GM19023 (cell line): Measurements from ENCODE around the gene FTO.

Experiments
- ATAC-seq: cut with Tn5 transposase; IDR thresholded peaks from one replicate; pipeline ENCODE4 v1.9.1; 2021; ENCODE audit warnings: mild to moderate bottlenecking, moderate library complexity; ENCODE audit not compliant: unreplicated experiment

Gene FTO

DNA sequence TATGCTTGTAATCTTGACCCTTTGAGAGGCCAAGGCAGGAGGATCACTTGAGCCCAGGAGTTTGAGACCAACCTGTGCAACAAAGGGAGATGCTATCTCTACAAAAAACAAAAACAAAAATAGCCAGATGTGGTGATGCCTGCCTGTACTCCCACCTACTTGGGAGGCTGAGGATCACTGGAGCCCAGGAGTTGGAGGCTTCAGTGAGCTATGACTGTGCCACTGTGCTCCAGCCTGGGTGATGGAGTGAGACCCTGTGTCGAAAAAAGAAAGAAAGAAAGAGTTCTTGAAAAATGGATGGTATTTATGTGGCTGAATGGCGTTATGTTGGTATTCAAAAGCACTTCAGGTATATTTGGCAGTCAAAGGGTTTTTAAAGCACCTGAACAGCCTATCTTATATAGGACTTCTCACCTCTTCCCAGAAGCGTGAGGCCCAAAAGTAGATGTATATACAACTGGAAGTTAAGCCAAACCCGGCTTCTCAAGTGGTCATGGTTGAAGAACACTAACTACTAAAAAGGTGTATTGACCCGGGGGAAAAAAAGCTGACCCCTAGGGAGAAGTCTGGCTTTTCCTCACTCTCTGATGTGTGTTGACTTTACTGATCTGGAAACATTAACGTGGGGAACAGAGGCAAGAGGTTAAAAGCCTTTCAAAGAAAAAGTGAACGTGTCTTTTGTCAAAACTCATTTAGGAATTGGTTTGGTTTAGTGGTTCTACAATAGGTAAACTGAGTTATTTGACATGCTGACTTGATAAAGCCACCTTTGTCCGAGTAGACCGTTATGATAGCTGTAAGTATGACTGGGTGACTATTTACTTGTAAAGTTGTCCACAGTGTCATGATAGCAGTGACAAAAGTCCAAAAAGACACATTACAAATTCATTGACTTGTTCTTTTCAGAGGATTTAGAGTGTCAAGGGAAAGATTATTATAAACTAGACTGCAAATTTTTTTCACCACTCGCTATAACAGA lies 399.2 kb downstream of the FTO start:
- ATAC-seq: no peak

DNA sequence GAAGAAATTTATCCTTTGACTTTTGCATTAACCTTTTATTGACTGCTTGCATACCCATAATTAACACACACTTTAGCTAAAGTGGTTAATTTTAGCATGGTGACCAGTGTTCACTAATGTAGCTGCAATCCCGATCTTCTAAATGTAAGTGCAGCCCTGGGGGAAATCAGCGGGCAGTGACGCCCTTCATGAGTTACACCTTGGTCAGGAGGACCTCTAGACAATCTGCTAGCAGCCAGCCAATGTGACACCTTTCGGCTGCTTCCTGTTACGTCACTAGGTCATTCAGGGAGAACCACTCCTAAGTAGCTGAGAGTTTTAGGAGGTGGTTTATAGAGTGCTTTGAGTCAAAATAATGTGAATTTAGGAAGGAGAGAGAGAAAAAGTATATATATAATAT lies 402.1 kb downstream of the FTO start:
- no peak for ATAC-seq

DNA sequence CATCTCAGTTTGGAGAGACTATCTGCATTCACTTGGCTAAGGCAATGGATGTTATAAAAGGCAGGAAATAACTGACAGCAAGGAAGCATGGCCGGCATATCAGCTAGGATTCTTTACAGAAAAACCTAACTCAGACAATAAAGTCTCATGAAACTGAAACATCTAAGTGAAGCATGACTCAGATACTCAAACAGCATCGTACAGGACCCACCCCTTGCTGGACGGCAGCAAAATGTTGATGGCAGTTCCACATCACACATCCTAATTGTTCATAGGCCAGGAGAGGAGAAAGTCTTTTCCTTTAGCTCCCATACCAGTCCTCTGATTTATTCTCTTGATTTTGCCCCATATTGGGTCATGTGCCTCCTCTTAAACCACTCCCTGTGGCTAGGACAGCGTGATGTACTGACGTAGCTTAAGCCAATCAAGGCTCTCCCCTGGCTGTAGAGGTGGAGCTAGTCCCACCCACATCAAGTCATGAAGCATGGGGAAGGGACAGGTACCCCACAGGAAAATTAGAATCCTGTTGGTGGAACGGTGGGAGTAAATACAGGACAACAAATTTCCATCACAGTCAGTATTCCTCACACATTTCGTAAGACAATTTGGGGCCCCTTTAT lies 403.7 kb downstream of the FTO start:
- no peak for ATAC-seq

DNA sequence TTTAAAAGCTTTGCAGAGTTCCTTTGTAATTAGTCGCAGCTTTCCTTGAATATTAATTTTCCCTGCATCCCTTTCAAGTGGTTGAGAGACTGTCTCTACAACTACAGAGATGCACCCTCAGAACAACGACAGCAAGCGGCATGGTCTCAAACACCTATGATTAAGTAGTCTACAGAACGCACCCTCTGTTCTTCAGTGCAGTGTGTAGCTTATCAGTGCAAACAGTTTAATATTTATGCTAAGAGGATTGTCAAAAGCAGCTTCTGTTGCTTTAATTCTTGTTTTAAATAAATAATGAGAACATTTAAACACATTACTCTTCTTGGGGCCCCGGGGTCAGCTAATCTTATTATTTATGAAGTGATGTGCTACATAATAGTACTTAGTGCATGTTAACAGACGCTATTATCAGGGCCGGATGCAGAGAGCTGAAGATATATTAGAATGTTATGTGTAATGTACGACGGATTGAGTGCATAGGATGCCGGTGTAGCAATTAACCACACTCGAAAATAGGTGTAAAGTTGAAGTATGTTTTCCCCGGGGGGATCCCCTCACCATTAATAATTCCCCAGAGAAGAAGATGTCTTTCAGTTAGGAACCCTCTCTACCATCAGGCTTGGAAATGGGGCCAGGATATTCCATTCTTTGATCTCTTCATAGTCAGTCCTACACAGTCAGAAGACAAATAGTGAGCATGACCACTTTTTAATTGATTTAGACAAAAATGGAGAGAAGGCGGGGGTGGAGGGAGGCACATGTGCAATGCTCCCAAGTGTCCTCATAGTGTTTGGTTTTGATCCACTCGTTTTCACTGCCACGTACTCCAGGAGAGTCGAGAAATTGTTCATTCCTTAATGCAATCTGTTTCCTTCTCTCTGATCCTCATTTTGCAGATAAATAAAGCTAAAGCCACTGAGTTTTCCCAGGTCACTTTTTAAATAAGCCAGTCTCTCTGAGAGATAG lies 406.3 kb downstream of the FTO start:
- no peak for ATAC-seq

DNA sequence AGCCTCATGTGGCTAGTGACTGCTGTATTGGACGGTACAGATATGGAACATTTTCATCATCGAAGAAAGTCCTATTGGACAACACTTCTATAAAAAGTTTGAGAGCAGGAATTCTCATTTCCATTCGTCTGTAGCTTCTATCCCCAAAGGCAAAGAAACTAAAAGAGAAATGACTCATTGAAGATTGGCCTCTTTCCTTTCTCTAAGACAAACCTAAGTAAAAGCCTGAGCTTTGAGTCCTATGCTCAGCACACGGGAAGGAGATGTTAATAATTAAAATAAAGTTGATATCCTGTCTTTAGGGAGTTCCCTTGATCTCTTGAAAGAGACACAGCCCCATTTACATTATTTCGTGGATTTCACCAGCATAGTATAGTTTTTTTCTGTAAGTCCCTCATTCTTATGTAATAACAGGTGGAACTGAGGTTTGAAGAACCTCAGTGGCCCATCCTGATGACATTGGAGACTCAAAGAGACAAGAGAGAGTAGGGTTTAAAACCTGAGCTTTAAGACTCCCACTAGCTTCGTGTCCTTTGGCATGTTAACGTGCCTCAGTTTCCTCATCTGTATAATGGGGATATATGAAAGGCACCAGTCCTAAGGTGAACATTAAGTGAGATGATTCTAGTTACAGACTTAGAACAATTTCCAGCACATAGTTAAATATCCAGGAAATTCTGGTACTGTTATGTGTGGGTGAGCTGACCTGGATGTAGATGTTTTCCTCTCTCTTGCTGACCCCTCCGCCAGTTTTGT lies 408.7 kb downstream of the FTO start:
- no peak for ATAC-seq

DNA sequence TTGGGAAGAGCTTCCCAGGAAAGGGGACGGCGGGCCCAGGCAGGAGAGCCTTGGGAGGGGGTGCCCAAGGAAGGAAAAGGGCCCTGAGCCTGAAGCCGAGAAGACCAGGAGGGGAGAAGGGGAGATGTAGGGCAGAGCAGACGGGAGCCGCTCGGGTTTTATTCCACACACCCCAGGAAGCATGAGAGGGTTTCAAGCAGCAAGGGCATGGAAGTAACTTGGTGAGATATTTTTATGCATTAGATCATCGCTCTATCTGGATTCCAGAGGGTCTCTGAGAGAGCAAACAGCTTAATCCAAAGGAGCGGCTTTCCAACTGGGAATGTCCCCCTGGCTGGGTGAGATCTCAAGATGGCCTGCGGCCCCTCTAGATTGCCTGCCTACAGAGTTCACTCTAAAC lies 411.6 kb downstream of the FTO start:
- ATAC-seq: no peak

DNA sequence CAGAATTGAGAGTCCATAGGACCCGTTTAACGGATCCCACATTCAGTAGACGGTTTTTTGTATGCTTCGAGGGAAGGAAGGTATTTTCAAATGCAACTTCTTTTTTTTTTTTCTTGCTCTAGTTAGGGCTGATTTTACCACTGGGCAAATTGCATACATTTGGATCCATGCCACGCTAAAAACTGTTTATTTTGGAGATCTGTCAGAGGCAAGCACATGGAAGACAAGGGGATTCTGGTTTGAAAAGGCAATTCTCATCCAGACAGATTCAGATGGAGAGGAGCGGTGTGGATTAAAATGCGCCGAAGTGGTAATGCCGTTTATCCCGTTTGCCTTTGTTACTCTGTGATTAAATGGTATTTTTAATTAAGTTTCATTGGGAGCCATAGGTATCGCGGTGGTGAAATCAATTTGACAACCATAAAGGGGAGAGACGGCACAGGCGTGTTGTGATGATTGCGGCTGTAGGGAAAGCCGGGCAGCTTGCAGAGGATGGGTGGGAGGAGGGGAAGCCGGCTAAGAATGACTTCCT lies 412.2 kb downstream of the FTO start:
- ATAC-seq: no peak

DNA sequence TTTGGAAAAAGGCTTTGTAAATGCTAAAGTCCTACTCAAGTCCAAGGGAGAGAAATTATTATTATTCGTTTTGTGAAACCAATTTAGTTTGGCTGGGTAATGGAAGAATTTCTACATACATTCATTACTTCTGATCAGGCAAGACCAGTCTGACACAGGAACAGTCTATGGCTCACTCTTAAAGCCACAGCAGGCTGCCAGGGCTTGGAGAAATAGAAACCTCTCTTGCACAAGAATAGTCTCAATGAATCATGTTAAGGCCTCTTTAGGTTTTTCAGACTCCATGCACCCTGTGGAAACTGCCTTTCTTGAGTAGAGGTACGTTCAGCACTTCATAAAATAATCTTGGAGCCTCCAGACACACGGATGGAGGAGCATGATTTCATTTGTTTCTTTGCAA lies 414.9 kb downstream of the FTO start:
- ATAC-seq: no peak

DNA sequence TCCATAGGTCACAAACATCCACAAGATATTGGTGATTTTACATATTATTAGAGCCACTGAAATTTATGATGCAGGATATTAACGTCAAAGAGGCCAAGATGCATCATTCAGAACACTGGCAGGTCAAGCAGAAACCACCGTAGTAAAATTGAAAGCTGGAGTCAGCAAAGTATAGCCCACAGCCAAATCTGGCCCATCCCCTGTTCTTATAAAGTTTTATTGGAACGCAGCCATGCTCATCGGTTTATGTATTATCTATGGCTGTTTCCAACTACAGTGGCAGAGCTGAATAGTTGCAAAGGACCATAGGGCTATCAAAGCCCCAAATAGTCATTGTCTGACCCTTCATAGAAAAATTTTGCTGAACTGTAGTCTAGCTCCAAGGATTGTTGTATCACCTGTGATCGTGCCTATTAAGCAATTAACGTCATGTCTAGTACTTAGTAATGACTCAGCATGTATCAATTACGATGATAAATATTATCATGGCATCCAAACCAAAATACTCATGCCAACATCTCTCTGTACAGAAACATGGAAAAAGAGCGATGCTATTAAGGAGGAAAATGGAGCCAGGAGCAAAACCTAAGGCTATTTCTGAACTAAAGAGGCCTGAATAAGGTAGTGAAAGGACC lies 417.0 kb downstream of the FTO start:
- no peak for ATAC-seq

DNA sequence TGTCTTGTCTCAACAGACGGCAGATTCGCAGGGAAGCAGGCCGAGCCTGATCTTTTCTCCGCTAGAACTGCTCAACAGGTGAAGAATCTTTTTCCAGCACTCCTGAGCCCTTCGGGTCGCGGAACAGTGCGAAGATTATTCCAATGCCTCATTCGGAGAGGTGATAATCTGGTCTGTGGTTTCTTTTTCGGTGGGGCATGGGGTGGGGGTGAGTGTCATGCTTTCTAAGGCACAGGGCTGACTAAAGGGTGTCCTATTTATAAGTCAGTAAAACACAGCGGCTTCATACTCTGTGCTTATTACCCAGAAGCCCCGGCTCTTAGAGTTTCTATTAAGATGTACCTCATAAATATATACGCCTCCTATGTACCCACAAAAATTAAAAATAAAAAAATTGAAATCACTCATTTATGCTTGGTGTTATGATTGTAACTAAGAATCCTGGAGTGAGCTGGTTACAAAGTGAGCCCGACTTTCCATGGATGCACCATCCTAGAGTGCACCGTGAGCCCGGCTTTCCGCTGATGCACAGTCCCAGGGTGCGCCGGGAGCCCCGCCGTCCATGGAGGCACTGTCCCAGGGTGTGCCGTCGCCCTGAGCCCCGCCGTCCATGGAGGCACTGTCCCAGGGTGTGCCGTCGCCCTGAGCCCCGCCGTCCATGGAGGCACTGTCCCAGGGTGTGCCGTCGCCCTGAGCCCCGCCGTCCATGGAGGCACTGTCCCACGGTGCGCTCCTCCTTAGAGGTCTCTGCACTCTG lies 417.8 kb downstream of the FTO start:
- no peak for ATAC-seq

DNA sequence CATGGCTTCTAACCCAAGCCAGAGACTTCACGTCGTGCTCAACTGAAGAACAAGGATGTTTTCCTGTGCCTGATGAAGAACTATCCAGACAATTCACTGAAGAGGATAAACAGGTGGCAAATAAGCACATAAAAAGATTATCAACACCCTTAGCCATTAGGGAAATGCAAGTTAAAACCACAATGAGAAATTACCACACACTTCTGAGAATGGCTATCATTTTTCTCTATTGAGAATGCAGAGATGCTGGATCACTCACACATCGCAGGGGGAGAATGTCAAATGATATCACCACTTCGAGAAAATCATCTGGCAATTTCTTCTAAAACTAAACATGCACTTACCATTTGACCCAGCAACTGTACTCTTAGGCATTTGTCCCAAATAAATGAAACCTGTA lies 419.8 kb downstream of the FTO start:
- no peak for ATAC-seq

DNA sequence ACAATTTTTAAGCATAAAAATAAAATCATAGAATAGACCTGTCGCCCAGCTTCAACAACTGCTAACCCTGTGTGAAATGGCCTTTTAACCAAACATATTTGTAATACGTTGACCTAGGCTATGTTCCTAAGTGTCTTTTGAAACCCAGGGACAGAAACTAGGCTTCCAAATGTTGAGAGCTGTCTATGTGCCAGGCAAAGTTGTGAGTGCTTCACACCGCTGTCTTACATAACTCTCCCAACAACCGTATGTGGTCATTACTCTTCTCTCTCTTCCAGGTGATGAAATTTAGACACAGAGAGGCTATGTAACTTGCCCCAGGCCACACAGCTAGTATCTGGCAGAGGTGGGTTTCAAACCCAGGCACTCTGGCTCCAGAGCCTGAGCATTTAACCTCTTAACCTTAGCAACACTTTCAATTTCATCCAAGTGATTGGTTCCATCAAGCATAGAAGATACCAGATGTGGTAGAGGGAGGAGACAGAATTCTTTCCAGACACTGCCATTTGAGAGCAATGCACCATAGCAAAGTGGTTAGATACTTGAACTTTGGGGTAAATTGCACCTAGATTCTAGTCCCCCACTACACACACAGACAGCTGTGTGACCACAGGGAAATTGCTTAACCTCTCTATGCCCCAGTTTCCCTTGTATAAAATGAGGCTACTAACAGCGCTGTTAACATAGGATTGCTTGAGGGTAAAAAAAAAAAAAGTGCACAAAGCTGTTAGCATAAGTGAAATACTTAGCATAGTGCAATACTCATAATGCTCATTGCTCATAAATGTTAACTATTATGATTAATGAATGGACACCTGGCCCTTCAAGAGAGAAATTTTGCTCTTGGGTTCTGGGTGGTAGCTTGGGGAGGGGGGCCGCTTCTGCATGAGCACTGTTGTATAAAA lies 422.0 kb downstream of the FTO start:
- no peak for ATAC-seq

DNA sequence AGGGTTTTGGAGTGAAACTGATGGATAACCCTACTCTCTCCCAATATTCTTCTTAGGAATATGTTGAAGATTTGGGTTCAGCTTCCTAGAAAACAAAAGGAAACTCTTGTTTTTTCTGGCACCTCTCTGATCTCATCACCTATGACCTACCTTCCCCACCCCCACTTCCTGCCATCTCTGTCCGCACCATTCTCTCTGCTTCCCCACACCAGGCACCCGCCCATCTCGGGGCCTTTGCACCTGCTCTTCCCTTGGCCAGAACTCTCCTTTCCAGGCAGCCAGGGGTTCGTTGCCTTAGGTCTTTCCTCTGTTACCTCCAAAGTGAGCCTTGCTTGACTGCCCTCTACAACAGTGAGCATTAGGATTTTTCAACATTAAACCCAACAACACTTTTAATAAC lies 423.0 kb downstream of the FTO start:
- no peak for ATAC-seq

DNA sequence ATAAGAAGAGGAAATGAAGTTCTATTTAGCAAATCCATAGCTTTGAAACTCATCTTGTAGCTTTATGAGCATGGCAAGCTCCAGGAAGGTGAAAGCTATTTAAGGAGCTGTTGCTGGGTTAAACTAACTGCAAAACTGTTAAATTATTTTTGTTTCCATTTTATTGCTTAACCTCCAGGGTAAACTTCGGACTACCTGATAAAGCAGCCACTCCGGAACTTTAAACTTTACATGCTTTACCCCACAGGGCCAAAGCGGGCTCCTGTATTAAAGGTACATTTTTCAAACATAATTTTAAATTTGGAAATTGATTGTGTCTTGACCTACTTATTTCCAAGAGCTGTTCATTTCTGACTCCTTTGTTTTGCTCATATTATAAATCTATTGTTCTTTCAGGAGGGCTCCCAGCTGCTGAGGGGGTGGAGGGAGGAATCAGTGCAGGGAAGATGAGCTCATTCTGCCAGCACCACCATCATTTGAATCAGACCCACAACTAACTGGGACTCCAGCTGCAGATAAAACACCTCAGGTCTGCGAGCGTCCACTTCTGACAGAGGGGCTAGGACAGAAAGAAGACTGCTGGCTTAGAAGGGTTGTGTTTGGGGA lies 424.8 kb downstream of the FTO start:
- ATAC-seq: no peak

DNA sequence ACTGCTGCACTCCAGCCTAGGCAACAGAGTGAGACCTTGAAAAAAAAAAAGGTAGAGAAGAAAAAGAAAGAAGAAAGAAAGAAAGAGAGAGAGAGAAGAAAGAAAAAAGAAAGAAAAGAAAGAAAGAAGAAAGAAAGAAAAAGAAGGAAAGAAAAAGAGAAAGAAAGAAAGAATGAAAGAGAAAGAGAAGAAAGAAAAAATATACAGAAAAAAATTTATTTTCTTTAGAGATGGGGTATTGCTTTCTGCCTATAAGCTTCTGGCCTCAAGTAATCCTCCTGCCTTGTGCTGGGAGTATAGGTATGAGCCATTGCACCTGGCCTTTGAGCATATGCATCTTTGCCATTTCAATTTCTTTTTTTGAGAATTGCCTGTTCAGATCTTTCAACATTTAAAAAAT lies 425.9 kb downstream of the FTO start:
- ATAC-seq: no peak

DNA sequence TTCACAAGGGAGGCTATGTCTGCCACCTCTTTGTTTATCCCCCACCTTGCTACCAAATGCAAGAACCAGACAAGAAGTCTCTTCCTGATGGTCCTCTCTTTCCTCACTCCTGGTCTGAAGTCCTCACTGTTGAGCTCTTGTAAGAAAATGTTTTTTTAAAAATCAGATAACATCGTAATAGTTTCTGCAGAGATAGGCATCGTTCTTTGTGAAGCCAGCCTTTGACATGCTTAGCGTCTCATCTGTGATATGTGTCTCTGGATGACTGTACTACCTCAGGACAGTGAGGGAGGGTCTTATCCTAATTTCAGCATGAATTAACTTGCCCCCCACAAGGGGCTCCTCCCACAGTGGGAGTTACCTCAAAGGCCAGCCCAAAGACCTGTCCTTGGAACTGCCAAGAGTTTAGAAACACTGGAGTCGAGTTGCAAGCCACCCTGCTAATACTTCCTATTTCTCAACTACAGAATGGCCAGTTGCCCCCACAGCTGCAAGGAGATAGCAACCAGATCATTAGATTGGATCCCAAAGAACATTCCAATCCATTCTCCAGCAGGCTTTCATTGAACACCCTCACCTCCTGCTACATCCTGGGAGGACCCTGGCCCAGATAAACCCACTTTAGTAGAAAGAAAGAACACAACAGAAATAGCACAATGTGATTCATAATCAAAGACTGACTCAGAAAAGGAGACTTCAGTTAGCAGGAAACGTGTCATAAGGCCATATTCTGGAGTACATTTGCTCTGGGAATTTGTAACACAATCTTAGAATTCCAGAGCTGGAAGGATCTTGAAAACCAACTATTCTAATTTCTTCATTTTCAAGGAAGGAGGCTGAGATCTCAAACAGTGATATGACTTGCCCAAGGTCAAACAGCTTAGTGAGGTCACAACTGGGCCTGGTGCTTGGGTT lies 431.7 kb downstream of the FTO start:
- ATAC-seq: no peak

DNA sequence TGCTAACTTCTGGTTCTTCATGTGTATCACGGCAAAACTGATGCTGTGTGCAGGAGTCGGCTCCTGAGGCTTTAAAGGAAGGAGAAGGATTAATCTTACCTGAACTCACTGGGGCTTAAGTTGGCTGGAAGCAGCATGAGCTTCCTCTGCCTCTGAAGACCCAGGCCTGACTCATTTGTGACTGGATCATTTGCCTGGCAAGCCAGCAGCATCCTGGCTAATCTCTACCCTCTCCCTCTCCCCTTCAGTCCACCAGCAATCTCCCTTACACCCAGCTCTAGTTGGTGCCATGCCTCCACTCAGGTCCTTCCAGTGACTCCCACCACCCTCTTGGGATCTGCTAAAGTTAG lies 432.3 kb downstream of the FTO start:
- no peak for ATAC-seq
